Fibroblast of the aortic adventitia (primary cell): ENCODE results near the gene CDIPT. TPM values are rescaled to one million over a fixed set of nuclear protein-coding genes. Genes with fewer than 3 reads are reported as not detected.

Source experiments
- DNase-seq: peaks from one replicate; pipeline ENCODE4 v3.0.0-alpha.2; 2010; ENCODE audit warnings: low read depth
- H3K4me3 ChIP-seq: 2 replicates; pipeline ENCODE4 v1.5.1; 2011; ENCODE audit warnings: low read depth, mild to moderate bottlenecking, control low read depth, low read length, moderate library complexity
- CTCF ChIP-seq: IDR thresholded peaks from 2 replicates; pipeline ENCODE4 v1.5.1; 2011; ENCODE audit warnings: mild to moderate bottlenecking, low read length, control low read depth, inconsistent platforms; ENCODE audit not compliant: insufficient read depth
- total RNA-seq: library from RNA; depleted of rRNA; stranded (reverse); fragments of >200 nt; gene quantifications from 2 replicates; pipeline ENCODE4 v1.2.3, GENCODE V29; 2012; ENCODE audit warnings: low replicate concordance

CDIPT gene
- total RNA-seq, 1 donor: 79.2 TPM

GRCh38 chr16:29812754-29813643 is 50.0 kb downstream of the CDIPT start:
- no peak for DNase-seq
- H3K4me3 ChIP-seq: peak overlapping the region; percentile 73
- TF ChIP-seq CTCF: no peak

- no peak for TF ChIP-seq CTCF
- H3K4me3 ChIP-seq: peak within 1 kb of the TSS; percentile 73
- peak; percentile 53 for DNase-seq
Observed at GRCh38 chr16:29811896-29812665, 50.9 kb downstream of the CDIPT start, which contains the start of gene PRRT2. TSS of gene PRRT2 (plus strand) at chr16:29812193. CDS start at chr16:29813055, 862 bp downstream.

- peak; percentile 98 for DNase-seq
- TF ChIP-seq CTCF: no peak
- H3K4me3 ChIP-seq: peak overlapping the region; percentile 73
Observed at GRCh38 chr16:29811170-29811895, 51.7 kb downstream of the CDIPT start.

GRCh38 chr16:29810699-29811169 is 52.3 kb downstream of the CDIPT start:
- TF ChIP-seq CTCF: no peak
- peak overlapping the region; percentile 25 for H3K4me3 ChIP-seq
- DNase-seq: no peak

GRCh38 chr16:29809850-29810698 is 53.0 kb downstream of the CDIPT start:
- DNase-seq: peak; percentile 15
- H3K4me3 ChIP-seq: peak overlapping the region; percentile 22
- TF ChIP-seq CTCF: no peak
